COLO668 (cell line): ENCODE data around the gene MALAT1.
"Not testable (repeated sequence)": the region's sequence is repeated elsewhere in the genome, so short reads cannot be mapped to it uniquely, and the experiment has no call there.

ENCODE experiments used
- DNase-seq: peaks from one replicate; lab custom pipeline; 2025; ENCODE audit not compliant: unreplicated experiment; lab: John Stamatoyannopoulos, UW

Gene MALAT1

GRCh38 chr11:65497141-65498041, 1.5 kb upstream of the MALAT1 start:
- DNase-seq: peak; percentile 99

DNA sequence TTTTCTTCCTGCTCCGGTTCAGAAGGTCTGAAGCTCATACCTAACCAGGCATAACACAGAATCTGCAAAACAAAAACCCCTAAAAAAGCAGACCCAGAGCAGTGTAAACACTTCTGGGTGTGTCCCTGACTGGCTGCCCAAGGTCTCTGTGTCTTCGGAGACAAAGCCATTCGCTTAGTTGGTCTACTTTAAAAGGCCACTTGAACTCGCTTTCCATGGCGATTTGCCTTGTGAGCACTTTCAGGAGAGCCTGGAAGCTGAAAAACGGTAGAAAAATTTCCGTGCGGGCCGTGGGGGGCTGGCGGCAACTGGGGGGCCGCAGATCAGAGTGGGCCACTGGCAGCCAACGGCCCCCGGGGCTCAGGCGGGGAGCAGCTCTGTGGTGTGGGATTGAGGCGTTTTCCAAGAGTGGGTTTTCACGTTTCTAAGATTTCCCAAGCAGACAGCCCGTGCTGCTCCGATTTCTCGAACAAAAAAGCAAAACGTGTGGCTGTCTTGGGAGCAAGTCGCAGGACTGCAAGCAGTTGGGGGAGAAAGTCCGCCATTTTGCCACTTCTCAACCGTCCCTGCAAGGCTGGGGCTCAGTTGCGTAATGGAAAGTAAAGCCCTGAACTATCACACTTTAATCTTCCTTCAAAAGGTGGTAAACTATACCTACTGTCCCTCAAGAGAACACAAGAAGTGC, 661 bp upstream of the MALAT1 start:
- DNase-seq: peak; percentile 48

DNA sequence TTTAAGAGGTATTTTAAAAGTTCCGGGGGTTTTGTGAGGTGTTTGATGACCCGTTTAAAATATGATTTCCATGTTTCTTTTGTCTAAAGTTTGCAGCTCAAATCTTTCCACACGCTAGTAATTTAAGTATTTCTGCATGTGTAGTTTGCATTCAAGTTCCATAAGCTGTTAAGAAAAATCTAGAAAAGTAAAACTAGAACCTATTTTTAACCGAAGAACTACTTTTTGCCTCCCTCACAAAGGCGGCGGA, 193 bp upstream of the MALAT1 start:
- no peak for DNase-seq

- DNase-seq: no peak
Measured at GRCh38 chr11:65499713-65500386, 1.0 kb downstream of the MALAT1 start.

DNA sequence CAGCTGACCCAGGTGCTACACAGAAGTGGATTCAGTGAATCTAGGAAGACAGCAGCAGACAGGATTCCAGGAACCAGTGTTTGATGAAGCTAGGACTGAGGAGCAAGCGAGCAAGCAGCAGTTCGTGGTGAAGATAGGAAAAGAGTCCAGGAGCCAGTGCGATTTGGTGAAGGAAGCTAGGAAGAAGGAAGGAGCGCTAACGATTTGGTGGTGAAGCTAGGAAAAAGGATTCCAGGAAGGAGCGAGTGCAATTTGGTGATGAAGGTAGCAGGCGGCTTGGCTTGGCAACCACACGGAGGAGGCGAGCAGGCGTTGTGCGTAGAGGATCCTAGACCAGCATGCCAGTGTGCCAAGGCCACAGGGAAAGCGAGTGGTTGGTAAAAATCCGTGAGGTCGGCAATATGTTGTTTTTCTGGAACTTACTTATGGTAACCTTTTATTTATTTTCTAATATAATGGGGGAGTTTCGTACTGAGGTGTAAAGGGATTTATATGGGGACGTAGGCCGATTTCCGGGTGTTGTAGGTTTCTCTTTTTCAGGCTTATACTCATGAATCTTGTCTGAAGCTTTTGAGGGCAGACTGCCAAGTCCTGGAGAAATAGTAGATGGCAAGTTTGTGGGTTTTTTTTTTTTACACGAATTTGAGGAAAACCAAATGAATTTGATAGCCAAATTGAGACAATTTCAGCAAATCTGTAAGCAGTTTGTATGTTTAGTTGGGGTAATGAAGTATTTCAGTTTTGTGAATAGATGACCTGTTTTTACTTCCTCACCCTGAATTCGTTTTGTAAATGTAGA, 1.7 kb downstream of the MALAT1 start:
- DNase-seq: no peak

GRCh38 chr11:65501186-65501471, 2.3 kb downstream of the MALAT1 start:
- DNase-seq: no peak

GRCh38 chr11:65501472-65502273, 2.8 kb downstream of the MALAT1 start:
- no peak for DNase-seq

- DNase-seq: no peak
Measured at GRCh38 chr11:65502274-65502554, 3.4 kb downstream of the MALAT1 start.

DNA sequence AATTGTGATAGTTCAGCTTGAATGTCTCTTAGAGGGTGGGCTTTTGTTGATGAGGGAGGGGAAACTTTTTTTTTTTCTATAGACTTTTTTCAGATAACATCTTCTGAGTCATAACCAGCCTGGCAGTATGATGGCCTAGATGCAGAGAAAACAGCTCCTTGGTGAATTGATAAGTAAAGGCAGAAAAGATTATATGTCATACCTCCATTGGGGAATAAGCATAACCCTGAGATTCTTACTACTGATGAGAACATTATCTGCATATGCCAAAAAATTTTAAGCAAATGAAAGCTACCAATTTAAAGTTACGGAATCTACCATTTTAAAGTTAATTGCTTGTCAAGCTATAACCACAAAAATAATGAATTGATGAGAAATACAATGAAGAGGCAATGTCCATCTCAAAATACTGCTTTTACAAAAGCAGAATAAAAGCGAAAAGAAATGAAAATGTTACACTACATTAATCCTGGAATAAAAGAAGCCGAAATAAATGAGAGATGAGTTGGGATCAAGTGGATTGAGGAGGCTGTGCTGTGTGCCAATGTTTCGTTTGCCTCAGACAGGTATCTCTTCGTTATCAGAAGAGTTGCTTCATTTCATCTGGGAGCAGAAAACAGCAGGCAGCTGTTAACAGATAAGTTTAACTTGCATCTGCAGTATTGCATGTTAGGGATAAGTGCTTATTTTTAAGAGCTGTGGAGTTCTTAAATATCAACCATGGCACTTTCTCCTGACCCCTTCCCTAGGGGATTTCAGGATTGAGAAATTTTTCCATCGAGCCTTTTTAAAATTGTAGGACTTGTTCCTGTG, 3.9 kb downstream of the MALAT1 start:
- no peak for DNase-seq

- DNase-seq: no peak
Measured at GRCh38 chr11:65503368-65503948, 4.6 kb downstream of the MALAT1 start.

DNA sequence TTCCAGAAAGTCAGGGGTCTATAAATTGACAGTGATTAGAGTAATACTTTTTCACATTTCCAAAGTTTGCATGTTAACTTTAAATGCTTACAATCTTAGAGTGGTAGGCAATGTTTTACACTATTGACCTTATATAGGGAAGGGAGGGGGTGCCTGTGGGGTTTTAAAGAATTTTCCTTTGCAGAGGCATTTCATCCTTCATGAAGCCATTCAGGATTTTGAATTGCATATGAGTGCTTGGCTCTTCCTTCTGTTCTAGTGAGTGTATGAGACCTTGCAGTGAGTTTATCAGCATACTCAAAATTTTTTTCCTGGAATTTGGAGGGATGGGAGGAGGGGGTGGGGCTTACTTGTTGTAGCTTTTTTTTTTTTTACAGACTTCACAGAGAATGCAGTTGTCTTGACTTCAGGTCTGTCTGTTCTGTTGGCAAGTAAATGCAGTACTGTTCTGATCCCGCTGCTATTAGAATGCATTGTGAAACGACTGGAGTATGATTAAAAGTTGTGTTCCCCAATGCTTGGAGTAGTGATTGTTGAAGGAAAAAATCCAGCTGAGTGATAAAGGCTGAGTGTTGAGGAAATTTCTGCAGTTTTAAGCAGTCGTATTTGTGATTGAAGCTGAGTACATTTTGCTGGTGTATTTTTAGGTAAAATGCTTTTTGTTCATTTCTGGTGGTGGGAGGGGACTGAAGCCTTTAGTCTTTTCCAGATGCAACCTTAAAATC, 5.3 kb downstream of the MALAT1 start:
- DNase-seq: no peak

GRCh38 chr11:65504674-65505465, 6.0 kb downstream of the MALAT1 start:
- no peak for DNase-seq

GRCh38 chr11:65505466-65506289, 6.8 kb downstream of the MALAT1 start:
- no peak for DNase-seq

GRCh38 chr11:65506290-65506771, 7.5 kb downstream of the MALAT1 start:
- DNase-seq: no peak

DNA sequence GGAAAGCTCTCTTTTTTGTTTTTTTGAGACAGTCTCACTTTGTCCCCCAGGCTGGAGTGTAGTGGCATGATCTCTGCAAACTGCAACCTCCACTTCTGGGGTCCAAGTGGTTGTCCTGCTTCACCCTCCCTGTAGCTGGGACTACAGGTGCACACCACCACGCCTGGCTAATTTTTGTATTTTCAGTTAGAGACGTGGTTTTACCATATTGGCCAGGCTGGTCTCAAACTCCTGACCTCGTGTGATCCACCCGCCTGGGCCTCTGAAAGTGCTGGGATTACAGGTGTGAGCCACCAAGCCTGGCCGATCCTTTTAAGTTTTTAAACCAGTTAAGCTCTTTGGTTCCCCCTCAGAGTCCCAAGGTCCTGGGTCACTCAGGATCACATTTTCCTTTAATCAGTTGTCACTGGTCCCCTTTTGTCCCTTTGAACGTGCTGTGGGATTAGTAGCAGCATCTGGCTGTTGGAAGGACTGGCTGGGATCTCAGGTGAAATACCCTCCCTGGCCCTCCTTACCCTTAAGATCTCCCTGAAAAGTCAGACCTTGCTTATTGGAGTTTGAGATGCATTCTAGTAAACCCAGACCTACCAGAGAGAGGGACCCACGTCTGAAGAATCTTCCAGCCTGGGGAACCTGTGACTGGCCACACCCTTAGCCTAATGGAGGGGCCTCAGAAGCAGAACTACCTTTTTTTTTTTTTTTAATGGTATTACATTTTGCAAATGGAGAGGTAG, 8.1 kb downstream of the MALAT1 start:
- DNase-seq: peak; percentile 55

- DNase-seq: not testable (repeated sequence)
Measured at GRCh38 chr11:65512311-65512710, 13.5 kb downstream of the MALAT1 start.
